DOHH2 (cell line): ENCODE results near the gene CHMP6.

Experiments
- CTCF ChIP-seq: fragments of 200-600 bp; sonication (generic); IDR thresholded peaks from one replicate; pipeline ENCODE4 v1.5.1; 2014; ENCODE audit warnings: antibody characterized with exemption, mild to moderate bottlenecking, low read depth, low read length; ENCODE audit not compliant: poor library complexity, severe bottlenecking
- EZH2phosphoT487 ChIP-seq: fragments of 200-600 bp; sonication (generic); IDR thresholded peaks from 2 replicates; pipeline ENCODE4 v1.6.1; 2017; ENCODE audit warnings: borderline replicate concordance, mild to moderate bottlenecking, antibody characterized with exemption, low read length, moderate library complexity, mixed read lengths

GRCh38 chr17:80962356-80963329 lies 29.0 kb upstream of the CHMP6 start:
- no peak for TF ChIP-seq CTCF
- no peak for TF ChIP-seq EZH2phosphoT487
